ENCODE data around the gene ROPN1L. TPM values are rescaled to one million over a fixed set of nuclear protein-coding genes. Genes with fewer than 3 reads are reported as not detected.

The ROPN1L gene
- total and polyA plus RNA-seq, 2 of the 8 experiments (the other 6 are each of a cell fraction or from before 2014, with no cell fraction given): 0.24 to 0.73 TPM

GRCh38 chr5:10491673-10492026, 50.0 kb downstream of the ROPN1L start (continued):
- TF ChIP-seq CHD7 (IDR thresholded peaks at IDR 0.05; ENCODE audit: insufficient replicate concordance, low read length) (no peak), SAP30 (IDR thresholded peaks at IDR 0.05; ENCODE audit: insufficient read depth, insufficient replicate concordance, low read length) (no peak), RNF2 (IDR thresholded peaks at IDR 0.05; ENCODE audit: borderline replicate concordance, low read depth, low read length, missing control alignments, poor library complexity, severe bottlenecking) (no peak), CREB1 (IDR thresholded peaks at IDR 0.05) (no peak), TAF1 (IDR thresholded peaks at IDR 0.05; ENCODE audit: low read depth, low read length) (no peak)

Measured in H1 (cell line).